PFSK-1 (cell line): Measurements from ENCODE around the gene GGT7. TPM values are rescaled to one million over a fixed set of nuclear protein-coding genes. Genes with fewer than 3 reads are reported as not detected.

Experiments used
- FOXP2 ChIP-seq: optimal IDR thresholded peaks from 2 replicates; pipeline ENCODE3; 2011; ENCODE audit warnings: borderline replicate concordance, control low read depth, inconsistent platforms; ENCODE audit not compliant: insufficient read depth; ENCODE audit errors: extremely low read length, extremely low read depth
- POLR2AphosphoS5 ChIP-seq: IDR thresholded peaks from 2 replicates; pipeline ENCODE4 v1.6.1; 2012; ENCODE audit warnings: low read depth, mild to moderate bottlenecking, control low read depth, low read length, moderate library complexity
- REST ChIP-seq, 2 experiments: IDR thresholded peaks; 2 replicates each; pipeline versions ENCODE4 v1.6.1 to v1.8.0; 2011 to 2012; ENCODE audit warnings: low read depth in 2 of 2, low read length in 2 of 2, control low read depth in 1 of 2, inconsistent platforms in 1 of 2, mild to moderate bottlenecking in 1 of 2, moderate library complexity in 1 of 2; ENCODE audit not compliant: insufficient read depth in 1 of 2
- SIN3A ChIP-seq: IDR thresholded peaks from 2 replicates; pipeline ENCODE4 v1.6.1; 2012; ENCODE audit warnings: mild to moderate bottlenecking, low read length, moderate library complexity, borderline replicate concordance; ENCODE audit not compliant: insufficient read depth
- TAF1 ChIP-seq: IDR thresholded peaks from 2 replicates; pipeline ENCODE4 v1.6.1; 2012; ENCODE audit warnings: low read length, control low read depth, borderline replicate concordance; ENCODE audit not compliant: insufficient read depth
- polyA plus RNA-seq: library from polyadenylated mRNA; unstranded; fragments of >200 nt; gene quantifications from one replicate; pipeline ENCODE4 v1.2.1, GENCODE V29; 2012; ENCODE audit warnings: low read depth, missing spikeins; ENCODE audit not compliant: insufficient read length

Gene GGT7
- polyA plus RNA-seq: 28.0 TPM

GRCh38 chr20:34872622-34873224 lies at the start of gene GGT7:
Gene GGT7 (minus strand): TSS chr20:34872856. CDS start chr20:34872815, 41 bp downstream.
- TF ChIP-seq POLR2AphosphoS5 (peak; percentile 65), SIN3A (no peak; the same call in 1 of the 2 replicates), TAF1 (peak; percentile 60; the same call in 1 of the 2 replicates), FOXP2 (peak; percentile 83), REST (IDR thresholded peaks at IDR 0.05; ENCODE audit: insufficient read depth in 1 of 2, low read depth in 2 of 2, low read length in 2 of 2) (no peak)

- TF ChIP-seq REST (IDR thresholded peaks at IDR 0.05; ENCODE audit: insufficient read depth in 1 of 2, low read depth in 2 of 2, low read length in 2 of 2) (no peak), FOXP2 (no peak)
These were observed 48.8 kb upstream of the GGT7 start for GRCh38 chr20:34921436-34921835.

GRCh38 chr20:34920055-34920454 lies 47.4 kb upstream of the GGT7 start:
- TF ChIP-seq TAF1 (no peak), SIN3A (no peak), POLR2AphosphoS5 (no peak), FOXP2 (no peak), REST (IDR thresholded peaks at IDR 0.05; ENCODE audit: insufficient read depth in 1 of 2, low read depth in 2 of 2, low read length in 2 of 2) (no peak)

- TF ChIP-seq SIN3A (no peak), REST (IDR thresholded peaks at IDR 0.05; ENCODE audit: insufficient read depth in 1 of 2, low read depth in 2 of 2, low read length in 2 of 2) (no peak), TAF1 (no peak), FOXP2 (no peak), POLR2AphosphoS5 (no peak)
These were observed 44.2 kb upstream of the GGT7 start for GRCh38 chr20:34916774-34917354.
